NB4 (cell line): Measurements from ENCODE around the gene CEMIP.

Source experiments
- DNase-seq: peaks from one replicate; pipeline ENCODE4 v3.0.0; 2010; ENCODE audit warnings: low read depth
- H3K4me3 ChIP-seq: one replicate; pipeline ENCODE4 v1.5.1; 2011; ENCODE audit warnings: mild to moderate bottlenecking, low read depth, low read length, moderate library complexity
- CTCF ChIP-seq: IDR thresholded peaks from one replicate; pipeline ENCODE4 v1.5.1; 2012; ENCODE audit warnings: low read depth, low read length
- MAX ChIP-seq: IDR thresholded peaks from 2 replicates; pipeline ENCODE4 v1.6.1; 2011; ENCODE audit warnings: low read depth, low read length
- MYC ChIP-seq: IDR thresholded peaks from 2 replicates; pipeline ENCODE4 v1.6.1; 2011; ENCODE audit warnings: low read depth, low read length
- POLR2A ChIP-seq: IDR thresholded peaks from 2 replicates; pipeline ENCODE4 v1.6.1; 2011; ENCODE audit warnings: mild to moderate bottlenecking; ENCODE audit not compliant: insufficient read length; ENCODE audit errors: extremely low read depth

CEMIP gene

GRCh38 chr15:80752204-80752603 lies 27.0 kb upstream of the CEMIP start:
- TF ChIP-seq MAX: no peak
- no peak for DNase-seq
- H3K4me3 ChIP-seq: no peak overlapping the region

GRCh38 chr15:80753161-80753560 lies 26.0 kb upstream of the CEMIP start:
- TF ChIP-seq CTCF: no peak
- H3K4me3 ChIP-seq: no peak overlapping the region
- no peak for DNase-seq

- no peak for TF ChIP-seq CTCF
- TF ChIP-seq MAX: no peak
- TF ChIP-seq MYC: no peak
- no peak for DNase-seq
Measured at GRCh38 chr15:80754014-80754413, 25.2 kb upstream of the CEMIP start.

GRCh38 chr15:80755885-80756284 lies 23.3 kb upstream of the CEMIP start:
- TF ChIP-seq CTCF (no peak), POLR2A (no peak), MAX (no peak), MYC (no peak)
- no peak overlapping the region for H3K4me3 ChIP-seq
- DNase-seq: no peak

More at GRCh38 chr15:80754014-80754413, 25.2 kb upstream of the CEMIP start:
- no peak overlapping the region for H3K4me3 ChIP-seq

- DNase-seq: no peak
- no peak overlapping the region for H3K4me3 ChIP-seq
- TF ChIP-seq CTCF (no peak), MYC (no peak), MAX (no peak), POLR2A (no peak)
Measured at GRCh38 chr15:80758130-80758745, 20.9 kb upstream of the CEMIP start.

GRCh38 chr15:80760960-80761359 lies 18.2 kb upstream of the CEMIP start:
- TF ChIP-seq CTCF: no peak
- no peak for TF ChIP-seq MAX
- no peak for TF ChIP-seq POLR2A
- TF ChIP-seq MYC: no peak
- H3K4me3 ChIP-seq: no peak overlapping the region
- DNase-seq: no peak
